PC-3 (cell line): ENCODE measurements around the gene ADRB2. TPM values are rescaled to one million over a fixed set of nuclear protein-coding genes. Genes with fewer than 3 reads are reported as not detected.

Experiments
- ATAC-seq: fragments of 200-7000 bp; cut with Tn5 transposase; 2 replicates; pipeline ENCODE4 v1.9.1; 2020; ENCODE audit warnings: mild to moderate bottlenecking, moderate library complexity
- BruUV-seq: library from RNA; stranded (reverse); fragments of 400-500 nt; replicated peaks from 2 replicates; lab custom pipeline; 2021; lab: Mats Ljungman, UMichigan
- CTCF ChIA-PET: fragments of 300-600 bp; sonication (Branson Sonifier 250); formaldehyde crosslinking; loops from one replicate; lab custom pipeline; 2022; ENCODE audit warnings: antibody characterized with exemption; lab: Charles Lee
- POLR2A ChIA-PET: fragments of 300-600 bp; sonication (Branson Sonifier 250); formaldehyde crosslinking; loops from one replicate; lab custom pipeline; 2022; ENCODE audit warnings: antibody characterized with exemption; ENCODE audit not compliant: unreplicated experiment; lab: Charles Lee
- DNase-seq: peaks from one replicate; pipeline ENCODE4 v3.0.0-alpha.2; 2015
- H2AFZ ChIP-seq: fragments of 300-600 bp; sonication (generic); 2 replicates; pipeline ENCODE4 v1.6.0; 2016; ENCODE audit warnings: antibody characterized with exemption, low read length
- H3F3A ChIP-seq: fragments of 300-600 bp; sonication (generic); one replicate; pipeline ENCODE4 v1.6.0; 2017; ENCODE audit warnings: antibody characterized with exemption, low read length, control low read depth, mild to moderate bottlenecking; ENCODE audit not compliant: unreplicated experiment
- H3K27ac ChIP-seq: fragments of 300-600 bp; sonication (generic); 2 replicates; pipeline ENCODE4 v1.5.1; 2016; ENCODE audit warnings: mild to moderate bottlenecking, low read length
- H3K27me3 ChIP-seq: fragments of 300-600 bp; sonication (generic); 2 replicates; pipeline ENCODE4 v1.6.1; 2016; ENCODE audit warnings: low read length, mixed read lengths
- H3K36me3 ChIP-seq: fragments of 300-600 bp; sonication (generic); 2 replicates; pipeline ENCODE4 v1.6.1; 2016; ENCODE audit warnings: low read depth, mixed run types, low read length, mixed read lengths
- H3K4me1 ChIP-seq: fragments of 300-600 bp; sonication (generic); 2 replicates; pipeline ENCODE4 v1.5.1; 2016; ENCODE audit warnings: low read length; ENCODE audit not compliant: insufficient read depth
- H3K4me2 ChIP-seq: fragments of 300-600 bp; sonication (generic); 2 replicates; pipeline ENCODE4 v1.6.0; 2016; ENCODE audit warnings: low read length
- H3K4me3 ChIP-seq: fragments of 300-600 bp; sonication (generic); 2 replicates; pipeline ENCODE4 v1.5.1; 2016; ENCODE audit warnings: mild to moderate bottlenecking, low read length, mixed read lengths
- H3K79me2 ChIP-seq: fragments of 300-600 bp; sonication (generic); 2 replicates; pipeline ENCODE4 v1.6.1; 2017; ENCODE audit warnings: low read length, mixed read lengths
- H3K9ac ChIP-seq: fragments of 300-600 bp; sonication (generic); 2 replicates; pipeline ENCODE4 v1.6.0; 2016; ENCODE audit warnings: mild to moderate bottlenecking, low read length
- H3K9me2 ChIP-seq: fragments of 300-600 bp; sonication (generic); replicated peaks from 2 replicates; pipeline ENCODE4 v1.6.1; 2016; ENCODE audit warnings: mixed run types, low read length, mixed read lengths
- H3K9me3 ChIP-seq: fragments of 300-600 bp; sonication (generic); 2 replicates; pipeline ENCODE4 v1.6.1; 2016; ENCODE audit warnings: low read length, mixed read lengths
- H4K20me1 ChIP-seq: fragments of 300-600 bp; sonication (generic); 2 replicates; pipeline ENCODE4 v1.6.1; 2016; ENCODE audit warnings: low read length, mixed read lengths
- CTCF ChIP-seq: fragments of 300-600 bp; sonication (generic); conservative IDR thresholded peaks from 2 replicates; pipeline ENCODE4 v1.5.1; 2017; ENCODE audit warnings: antibody characterized with exemption, low read depth, mild to moderate bottlenecking, low read length
- EZH2 ChIP-seq: fragments of 300-600 bp; sonication (generic); IDR thresholded peaks from one replicate; pipeline ENCODE4 v1.6.1; 2017; ENCODE audit warnings: antibody characterized with exemption, mild to moderate bottlenecking, low read length; ENCODE audit not compliant: unreplicated experiment
- EZH2phosphoT487 ChIP-seq: fragments of 300-600 bp; sonication (generic); IDR thresholded peaks from 2 replicates; pipeline ENCODE4 v1.6.1; 2018; ENCODE audit warnings: mild to moderate bottlenecking, antibody characterized with exemption, low read length, borderline replicate concordance
- intact Hi-C: fragments of 100-400 bp; cut with micrococcal nuclease; formaldehyde crosslinking; loops from 2 replicates; pipeline ENCODE4 v1.9.0; 2023
- total RNA-seq: library from RNA; depleted of rRNA; stranded (reverse); fragments of >200 nt; gene quantifications from 2 replicates; pipeline ENCODE4 v1.2.3, GENCODE V29; 2014

Gene ADRB2
- total RNA-seq, 1 experiment from 2014 or later = 41.1 TPM

- H3K27me3 ChIP-seq = no peaks in the 10 kb centered on the region
- H3K4me2 ChIP-seq = no peak overlapping the region
- TF ChIP-seq EZH2phosphoT487 (no peak), CTCF (no peak), EZH2 (no peak)
- ChIA-PET POLR2A (interaction anchor here (0.5 kb wide), 1 partner anchor 734 kb away, joined by 3 read pairs; no protein-coding TSS in a partner anchor), CTCF (no interaction called here)
- no peak overlapping the region for H3K9ac ChIP-seq
- H3F3A ChIP-seq = no peaks in the 10 kb centered on the region
- BruUV-seq = no TSS peak
- ATAC-seq (no peak), DNase-seq (no peak)
- H3K79me2 ChIP-seq = no peaks in the 10 kb centered on the region
- intact Hi-C loops = no loop called here
- H3K27ac ChIP-seq = no peak overlapping the region
- no peaks in the 10 kb centered on the region for H3K36me3 ChIP-seq
- H3K4me1 ChIP-seq = peaks cover 15% of the 10 kb centered on the region
- H3K9me3 ChIP-seq = no peaks in the 10 kb centered on the region
- no peaks in the 10 kb centered on the region for H4K20me1 ChIP-seq
- no peak overlapping the region for H2AFZ ChIP-seq
- H3K9me2 ChIP-seq = no peaks in the 10 kb centered on the region
- H3K4me3 ChIP-seq = no peak overlapping the region
These were observed 27.6 kb upstream of the ADRB2 start for GRCh38 chr5:148798786-148799185.

GRCh38 chr5:148799737-148800527 lies 26.5 kb upstream of the ADRB2 start:
- no peaks in the 10 kb centered on the region for H3K79me2 ChIP-seq

More at GRCh38 chr5:148799737-148800527, 26.5 kb upstream of the ADRB2 start:
- no peak for DNase-seq
- no peak for ATAC-seq
- ChIA-PET CTCF (no interaction called here), POLR2A (no interaction called here)
- Histone ChIP-seq H3K36me3 (no peaks in the 10 kb centered on the region), H3K9ac (no peak overlapping the region), H3K9me3 (no peaks in the 10 kb centered on the region), H3K9me2 (no peaks in the 10 kb centered on the region), H3K27me3 (no peaks in the 10 kb centered on the region), H3F3A (no peaks in the 10 kb centered on the region), H3K4me2 (no peak overlapping the region), H3K4me1 (peaks cover 15% of the 10 kb centered on the region), H2AFZ (no peak overlapping the region), H3K27ac (no peak overlapping the region), H4K20me1 (no peaks in the 10 kb centered on the region), H3K4me3 (no peak overlapping the region)
- TF ChIP-seq CTCF (no peak), EZH2 (no peak), EZH2phosphoT487 (no peak)
- intact Hi-C loops = no loop called here
- no TSS peak for BruUV-seq
